K562 (cell line): ENCODE data around the gene MIB2. TPM values are rescaled to one million over a fixed set of nuclear protein-coding genes. Genes with fewer than 3 reads are reported as not detected.

Experiments used
- KAT7 ChIP-seq: sonication (generic); formaldehyde crosslinking; IDR thresholded peaks from 2 replicates; pipeline ENCODE4 v1.8.0; 2022; ENCODE audit warnings: missing genetic modification reagents, mild to moderate bottlenecking, borderline replicate concordance
- NR0B1 ChIP-seq: fragments of 450-650 bp; IDR thresholded peaks from one replicate; pipeline ENCODE4 v1.6.1; 2018; ENCODE audit warnings: mild to moderate bottlenecking, moderate library complexity; ENCODE audit not compliant: partially characterized antibody
- ZNF431 ChIP-seq: sonication (generic); formaldehyde crosslinking; IDR thresholded peaks from 2 replicates; pipeline ENCODE4 v1.8.0; 2022; ENCODE audit warnings: mild to moderate bottlenecking, missing genetic modification reagents
- polyA plus RNA-seq, 8 experiments: library from polyadenylated mRNA; depleted of rRNA in 4 of 8; stranded (reverse) in 5 of 8; unstranded in 3 of 8; fragments of >200 nt; fragmentation: Nextera tagmentation in 2 of 8; fragmentation: Illumina TruSeq in 1 of 8; extraction: Ambion mirVana in 2 of 8; extraction: Trizol in 1 of 8; gene quantifications; 2 replicates each; pipeline versions ENCODE4 v1.2.1 to v1.2.3, GENCODE V29; 2011 to 2014; ENCODE audit warnings: inconsistent platforms in 1 of 8, missing spikeins in 1 of 8
- total RNA-seq, 7 experiments: library from RNA; depleted of rRNA in 6 of 7; stranded (reverse); fragments of >200 nt in 6 of 7; fragmentation: Illumina TruSeq in 2 of 7; extraction: Trizol in 2 of 7; gene quantifications; 2 replicates each; pipeline versions ENCODE4 v1.2.1 to v1.2.3, GENCODE V29; 2011 to 2021; ENCODE audit warnings: low replicate concordance in 1 of 7
- TF ChIP-seq, protein P1 (sequence below), 2 experiments: fragments of 450-650 bp in 1 of 2; sonication (generic) in 1 of 2; formaldehyde crosslinking in 1 of 2; IDR thresholded peaks; 2 replicates each; pipeline versions ENCODE4 v1.7.1 to v1.9.0; 2016 to 2022; ENCODE audit warnings: inconsistent platforms in 1 of 2, mild to moderate bottlenecking in 1 of 2, missing genetic modification reagents in 1 of 2
- TF ChIP-seq, protein P2 (sequence below): fragments of 450-650 bp; IDR thresholded peaks from 2 replicates; pipeline ENCODE4 v1.6.1; 2018; ENCODE audit not compliant: partially characterized antibody
- TF ChIP-seq, protein P3 (sequence below), 2 experiments: fragments of 450-650 bp; IDR thresholded peaks; 2 replicates each; pipeline ENCODE4 v1.6.1; 2018; ENCODE audit warnings: mild to moderate bottlenecking in 2 of 2, low read depth in 1 of 2; ENCODE audit not compliant: partially characterized antibody in 2 of 2

The MIB2 gene
- total and polyA plus RNA-seq, 9 of the 15 experiments (the other 6 are each of a cell fraction or from before 2014, with no cell fraction given): 0.04 to 17.0 (median 4.9) TPM; not detected in 1

DNA sequence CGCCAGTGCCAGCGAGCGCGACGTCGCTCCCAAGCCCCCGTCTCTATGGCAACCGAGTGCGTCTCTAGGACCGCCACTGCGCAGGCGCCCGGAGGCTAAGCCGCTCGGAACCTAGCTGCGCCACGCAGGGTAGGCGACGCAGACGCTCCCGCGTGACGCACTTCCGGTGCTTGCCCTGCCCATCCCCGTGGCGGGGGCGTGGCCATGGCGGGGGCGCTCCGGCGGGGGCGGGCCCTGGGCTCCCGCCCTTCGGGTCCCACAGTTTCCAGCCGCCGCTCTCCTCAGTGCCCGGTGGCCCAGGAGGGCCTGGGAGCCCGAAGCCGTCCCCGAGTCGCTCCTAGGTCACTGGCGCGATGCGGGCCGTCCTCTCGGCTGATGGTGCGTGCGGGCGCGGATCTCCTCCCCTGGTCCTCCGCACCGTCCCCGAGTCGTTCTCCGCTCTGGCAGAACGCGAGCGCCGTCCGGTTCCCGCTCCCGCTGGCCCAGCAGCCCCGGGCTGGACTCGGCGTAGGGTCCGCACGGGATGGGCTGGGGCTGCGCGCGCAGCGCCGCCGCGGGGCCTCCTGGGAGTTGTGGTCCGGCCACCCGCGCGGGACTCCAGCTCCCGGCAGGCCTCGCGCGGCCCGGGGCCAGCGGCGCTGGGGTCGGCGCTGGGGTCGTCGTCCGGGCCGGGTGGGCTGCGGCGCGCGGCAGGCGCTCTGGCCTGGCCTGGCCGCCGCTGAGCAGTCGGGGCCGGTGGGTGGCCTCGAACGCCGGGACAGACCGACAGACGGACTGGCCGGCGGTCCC is at the start of gene MIB2 (continued):
- TF ChIP-seq, protein P1, sequence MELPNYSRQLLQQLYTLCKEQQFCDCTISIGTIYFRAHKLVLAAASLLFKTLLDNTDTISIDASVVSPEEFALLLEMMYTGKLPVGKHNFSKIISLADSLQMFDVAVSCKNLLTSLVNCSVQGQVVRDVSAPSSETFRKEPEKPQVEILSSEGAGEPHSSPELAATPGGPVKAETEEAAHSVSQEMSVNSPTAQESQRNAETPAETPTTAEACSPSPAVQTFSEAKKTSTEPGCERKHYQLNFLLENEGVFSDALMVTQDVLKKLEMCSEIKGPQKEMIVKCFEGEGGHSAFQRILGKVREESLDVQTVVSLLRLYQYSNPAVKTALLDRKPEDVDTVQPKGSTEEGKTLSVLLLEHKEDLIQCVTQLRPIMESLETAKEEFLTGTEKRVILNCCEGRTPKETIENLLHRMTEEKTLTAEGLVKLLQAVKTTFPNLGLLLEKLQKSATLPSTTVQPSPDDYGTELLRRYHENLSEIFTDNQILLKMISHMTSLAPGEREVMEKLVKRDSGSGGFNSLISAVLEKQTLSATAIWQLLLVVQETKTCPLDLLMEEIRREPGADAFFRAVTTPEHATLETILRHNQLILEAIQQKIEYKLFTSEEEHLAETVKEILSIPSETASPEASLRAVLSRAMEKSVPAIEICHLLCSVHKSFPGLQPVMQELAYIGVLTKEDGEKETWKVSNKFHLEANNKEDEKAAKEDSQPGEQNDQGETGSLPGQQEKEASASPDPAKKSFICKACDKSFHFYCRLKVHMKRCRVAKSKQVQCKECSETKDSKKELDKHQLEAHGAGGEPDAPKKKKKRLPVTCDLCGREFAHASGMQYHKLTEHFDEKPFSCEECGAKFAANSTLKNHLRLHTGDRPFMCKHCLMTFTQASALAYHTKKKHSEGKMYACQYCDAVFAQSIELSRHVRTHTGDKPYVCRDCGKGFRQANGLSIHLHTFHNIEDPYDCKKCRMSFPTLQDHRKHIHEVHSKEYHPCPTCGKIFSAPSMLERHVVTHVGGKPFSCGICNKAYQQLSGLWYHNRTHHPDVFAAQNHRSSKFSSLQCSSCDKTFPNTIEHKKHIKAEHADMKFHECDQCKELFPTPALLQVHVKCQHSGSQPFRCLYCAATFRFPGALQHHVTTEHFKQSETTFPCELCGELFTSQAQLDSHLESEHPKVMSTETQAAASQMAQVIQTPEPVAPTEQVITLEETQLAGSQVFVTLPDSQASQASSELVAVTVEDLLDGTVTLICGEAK (IDR thresholded peaks at IDR 0.05): peak; percentile 95
- TF ChIP-seq, protein P1 (CRISPR knock-in tag; IDR thresholded peaks at IDR 0.05): no peak
- TF ChIP-seq KAT7 (CRISPR knock-in tag): peak; percentile 91; the same call in 1 of the 2 replicates
- TF ChIP-seq NR0B1: no peak
- TF ChIP-seq, protein P2, sequence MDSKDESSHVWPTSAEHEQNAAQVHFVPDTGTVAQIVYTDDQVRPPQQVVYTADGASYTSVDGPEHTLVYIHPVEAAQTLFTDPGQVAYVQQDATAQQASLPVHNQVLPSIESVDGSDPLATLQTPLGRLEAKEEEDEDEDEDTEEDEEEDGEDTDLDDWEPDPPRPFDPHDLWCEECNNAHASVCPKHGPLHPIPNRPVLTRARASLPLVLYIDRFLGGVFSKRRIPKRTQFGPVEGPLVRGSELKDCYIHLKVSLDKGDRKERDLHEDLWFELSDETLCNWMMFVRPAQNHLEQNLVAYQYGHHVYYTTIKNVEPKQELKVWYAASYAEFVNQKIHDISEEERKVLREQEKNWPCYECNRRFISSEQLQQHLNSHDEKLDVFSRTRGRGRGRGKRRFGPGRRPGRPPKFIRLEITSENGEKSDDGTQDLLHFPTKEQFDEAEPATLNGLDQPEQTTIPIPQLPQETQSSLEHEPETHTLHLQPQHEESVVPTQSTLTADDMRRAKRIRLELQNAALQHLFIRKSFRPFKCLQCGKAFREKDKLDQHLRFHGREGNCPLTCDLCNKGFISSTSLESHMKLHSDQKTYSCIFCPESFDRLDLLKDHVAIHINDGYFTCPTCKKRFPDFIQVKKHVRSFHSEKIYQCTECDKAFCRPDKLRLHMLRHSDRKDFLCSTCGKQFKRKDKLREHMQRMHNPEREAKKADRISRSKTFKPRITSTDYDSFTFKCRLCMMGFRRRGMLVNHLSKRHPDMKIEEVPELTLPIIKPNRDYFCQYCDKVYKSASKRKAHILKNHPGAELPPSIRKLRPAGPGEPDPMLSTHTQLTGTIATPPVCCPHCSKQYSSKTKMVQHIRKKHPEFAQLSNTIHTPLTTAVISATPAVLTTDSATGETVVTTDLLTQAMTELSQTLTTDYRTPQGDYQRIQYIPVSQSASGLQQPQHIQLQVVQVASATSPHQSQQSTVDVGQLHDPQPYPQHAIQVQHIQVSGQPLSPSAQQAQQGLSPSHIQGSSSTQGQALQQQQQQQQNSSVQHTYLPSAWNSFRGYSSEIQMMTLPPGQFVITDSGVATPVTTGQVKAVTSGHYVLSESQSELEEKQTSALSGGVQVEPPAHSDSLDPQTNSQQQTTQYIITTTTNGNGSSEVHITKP: peak; percentile 37
- TF ChIP-seq, protein P3, sequence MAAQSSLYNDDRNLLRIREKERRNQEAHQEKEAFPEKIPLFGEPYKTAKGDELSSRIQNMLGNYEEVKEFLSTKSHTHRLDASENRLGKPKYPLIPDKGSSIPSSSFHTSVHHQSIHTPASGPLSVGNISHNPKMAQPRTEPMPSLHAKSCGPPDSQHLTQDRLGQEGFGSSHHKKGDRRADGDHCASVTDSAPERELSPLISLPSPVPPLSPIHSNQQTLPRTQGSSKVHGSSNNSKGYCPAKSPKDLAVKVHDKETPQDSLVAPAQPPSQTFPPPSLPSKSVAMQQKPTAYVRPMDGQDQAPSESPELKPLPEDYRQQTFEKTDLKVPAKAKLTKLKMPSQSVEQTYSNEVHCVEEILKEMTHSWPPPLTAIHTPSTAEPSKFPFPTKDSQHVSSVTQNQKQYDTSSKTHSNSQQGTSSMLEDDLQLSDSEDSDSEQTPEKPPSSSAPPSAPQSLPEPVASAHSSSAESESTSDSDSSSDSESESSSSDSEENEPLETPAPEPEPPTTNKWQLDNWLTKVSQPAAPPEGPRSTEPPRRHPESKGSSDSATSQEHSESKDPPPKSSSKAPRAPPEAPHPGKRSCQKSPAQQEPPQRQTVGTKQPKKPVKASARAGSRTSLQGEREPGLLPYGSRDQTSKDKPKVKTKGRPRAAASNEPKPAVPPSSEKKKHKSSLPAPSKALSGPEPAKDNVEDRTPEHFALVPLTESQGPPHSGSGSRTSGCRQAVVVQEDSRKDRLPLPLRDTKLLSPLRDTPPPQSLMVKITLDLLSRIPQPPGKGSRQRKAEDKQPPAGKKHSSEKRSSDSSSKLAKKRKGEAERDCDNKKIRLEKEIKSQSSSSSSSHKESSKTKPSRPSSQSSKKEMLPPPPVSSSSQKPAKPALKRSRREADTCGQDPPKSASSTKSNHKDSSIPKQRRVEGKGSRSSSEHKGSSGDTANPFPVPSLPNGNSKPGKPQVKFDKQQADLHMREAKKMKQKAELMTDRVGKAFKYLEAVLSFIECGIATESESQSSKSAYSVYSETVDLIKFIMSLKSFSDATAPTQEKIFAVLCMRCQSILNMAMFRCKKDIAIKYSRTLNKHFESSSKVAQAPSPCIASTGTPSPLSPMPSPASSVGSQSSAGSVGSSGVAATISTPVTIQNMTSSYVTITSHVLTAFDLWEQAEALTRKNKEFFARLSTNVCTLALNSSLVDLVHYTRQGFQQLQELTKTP (IDR thresholded peaks at IDR 0.05; ENCODE audit: low read depth in 1 of 2, partially characterized antibody in 2 of 2): peak in 1 of 2 experiments; percentile 87
- no peak for TF ChIP-seq ZNF431
